GM18498 (cell line): Measurements from ENCODE around the gene IRF8.
"Not testable (repeated sequence)": the region's sequence is repeated elsewhere in the genome, so short reads cannot be mapped to it uniquely, and the experiment has no call there.

Experiments used
- ATAC-seq: cut with Tn5 transposase; IDR thresholded peaks from one replicate; pipeline ENCODE4 v1.9.1; 2021; ENCODE audit warnings: mild to moderate bottlenecking, moderate library complexity; ENCODE audit not compliant: unreplicated experiment

Gene IRF8

GRCh38 chr16:85867189-85867588 is 31.8 kb upstream of the IRF8 start:
- ATAC-seq: no peak

GRCh38 chr16:85868495-85868894 is 30.5 kb upstream of the IRF8 start:
- ATAC-seq: no peak

- no peak for ATAC-seq
Measured at GRCh38 chr16:85869206-85869605, 29.8 kb upstream of the IRF8 start.

GRCh38 chr16:85869785-85870558 is 29.0 kb upstream of the IRF8 start:
- ATAC-seq: no peak

- no peak for ATAC-seq
Measured at GRCh38 chr16:85871756-85872155, 27.2 kb upstream of the IRF8 start.

- ATAC-seq: no peak
Measured at GRCh38 chr16:85872734-85873133, 26.2 kb upstream of the IRF8 start.

- ATAC-seq: no peak
Measured at GRCh38 chr16:85873153-85873552, 25.8 kb upstream of the IRF8 start.

- ATAC-seq: not testable (repeated sequence)
Measured at GRCh38 chr16:85874031-85874430, 24.9 kb upstream of the IRF8 start.

- no peak for ATAC-seq
Measured at GRCh38 chr16:85878407-85878806, 20.6 kb upstream of the IRF8 start.

GRCh38 chr16:85878875-85879274 is 20.1 kb upstream of the IRF8 start:
- no peak for ATAC-seq

GRCh38 chr16:85879549-85879948 is 19.4 kb upstream of the IRF8 start:
- ATAC-seq: no peak

GRCh38 chr16:85879975-85880831 is 18.8 kb upstream of the IRF8 start:
- peak; percentile 76 for ATAC-seq

GRCh38 chr16:85880861-85881260 is 18.1 kb upstream of the IRF8 start:
- ATAC-seq: no peak

GRCh38 chr16:85881436-85881835 is 17.5 kb upstream of the IRF8 start:
- no peak for ATAC-seq

GRCh38 chr16:85882181-85882810 is 16.7 kb upstream of the IRF8 start:
- ATAC-seq: no peak

- no peak for ATAC-seq
Measured at GRCh38 chr16:85883813-85884212, 15.1 kb upstream of the IRF8 start.

GRCh38 chr16:85884808-85885463 is 14.0 kb upstream of the IRF8 start:
- no peak for ATAC-seq

- ATAC-seq: no peak
Measured at GRCh38 chr16:85885537-85885936, 13.4 kb upstream of the IRF8 start.

- ATAC-seq: peak; percentile 92
Measured at GRCh38 chr16:85888405-85889331, 10.3 kb upstream of the IRF8 start.
